Inflammatory macrophage treated with lipopolysaccharide for 1 hour (primary cell): ENCODE results near the gene CYP2C8.
"Not testable (repeated sequence)": the region's sequence is repeated elsewhere in the genome, so short reads cannot be mapped to it uniquely, and the experiment has no call there.

Source experiments
- DNase-seq, 2 donors: peaks; one replicate each; pipeline ENCODE4 v3.0.0-alpha.2; 2020 to 2022

The CYP2C8 gene

DNA sequence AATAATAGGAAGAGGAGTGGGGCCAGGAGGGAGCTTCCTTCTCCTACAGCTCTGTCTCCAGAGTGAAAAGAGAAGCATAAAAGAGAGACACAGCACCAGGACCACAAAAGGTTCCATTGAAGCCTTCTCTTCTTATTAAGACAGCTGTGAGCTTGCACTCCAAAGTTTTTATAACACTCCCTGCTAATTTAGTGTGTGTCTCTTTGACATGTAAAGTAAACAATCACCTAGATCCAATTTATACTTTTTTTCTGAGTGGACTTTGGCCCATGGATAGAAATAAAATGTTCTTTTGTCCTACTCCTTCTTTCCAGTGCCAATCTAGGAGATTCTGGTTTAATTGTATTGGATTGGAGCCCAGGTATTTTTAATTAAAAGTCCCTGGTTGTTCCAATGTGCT is at the start of gene CYP2C8:
Gene CYP2C8, minus strand, starts transcription at position 212 of the 400 bp plus-strand sequence. Its CDS starts 95 bp downstream, at position 117.
- DNase-seq: no peak

DNA sequence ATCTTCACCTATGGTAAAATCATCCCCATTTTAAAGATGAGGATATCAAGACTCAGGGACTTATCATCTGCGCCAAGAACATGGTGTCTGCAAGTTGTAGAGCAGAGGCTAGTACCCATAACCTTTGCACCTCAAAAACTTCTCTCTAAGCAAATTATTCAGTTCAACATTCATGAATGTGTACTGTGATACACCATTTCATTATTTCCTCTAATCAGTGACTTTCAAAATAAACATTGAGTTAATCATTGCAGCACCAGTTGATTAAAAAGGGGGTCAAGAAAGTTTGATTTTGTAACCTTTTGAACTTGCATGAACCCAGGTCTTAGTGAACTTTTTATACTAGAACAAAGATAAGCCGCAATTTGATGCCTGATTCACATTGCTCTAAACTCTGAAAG is 47.6 kb upstream of the CYP2C8 start:
- DNase-seq: no peak

DNA sequence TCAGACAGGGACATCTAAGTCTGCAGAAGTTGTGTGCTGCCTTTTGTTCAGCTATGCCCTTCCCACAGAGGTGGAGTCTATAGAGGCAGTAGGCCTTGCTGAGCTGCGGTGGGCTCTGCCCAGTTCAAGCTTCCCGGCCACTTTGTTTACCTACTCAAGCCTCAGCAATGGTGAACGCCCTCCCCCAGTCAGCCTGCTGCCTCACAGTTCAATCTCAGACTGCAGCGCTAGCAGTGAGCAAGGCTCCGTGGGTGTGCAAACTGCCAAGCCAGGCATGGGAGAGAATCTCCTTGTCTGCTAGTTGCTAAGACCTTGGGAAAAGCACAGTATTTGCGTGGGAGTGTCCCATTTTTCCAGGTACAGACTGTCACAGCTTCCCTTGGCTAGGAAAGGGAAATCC is 41.5 kb upstream of the CYP2C8 start:
- not testable (repeated sequence) for DNase-seq

DNA sequence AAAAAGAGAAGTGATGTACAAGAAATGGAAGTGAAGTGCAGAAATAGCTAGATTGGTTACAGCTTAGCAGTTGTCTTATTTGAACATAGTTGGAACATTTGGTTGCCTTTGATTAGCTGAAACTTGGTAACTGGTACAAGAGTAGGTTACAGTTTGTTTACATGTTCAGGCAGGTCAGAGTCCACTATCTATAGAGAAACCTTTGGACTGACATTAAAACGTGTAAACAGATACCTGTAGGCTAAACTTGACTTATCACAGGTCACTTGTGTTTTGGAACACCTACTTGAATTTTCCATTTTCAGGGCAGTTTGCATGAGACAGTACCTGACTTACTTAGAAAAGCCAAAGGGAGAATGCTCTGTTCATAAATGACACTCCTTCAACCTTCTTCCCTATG is 28.5 kb upstream of the CYP2C8 start:
- no peak for DNase-seq

DNA sequence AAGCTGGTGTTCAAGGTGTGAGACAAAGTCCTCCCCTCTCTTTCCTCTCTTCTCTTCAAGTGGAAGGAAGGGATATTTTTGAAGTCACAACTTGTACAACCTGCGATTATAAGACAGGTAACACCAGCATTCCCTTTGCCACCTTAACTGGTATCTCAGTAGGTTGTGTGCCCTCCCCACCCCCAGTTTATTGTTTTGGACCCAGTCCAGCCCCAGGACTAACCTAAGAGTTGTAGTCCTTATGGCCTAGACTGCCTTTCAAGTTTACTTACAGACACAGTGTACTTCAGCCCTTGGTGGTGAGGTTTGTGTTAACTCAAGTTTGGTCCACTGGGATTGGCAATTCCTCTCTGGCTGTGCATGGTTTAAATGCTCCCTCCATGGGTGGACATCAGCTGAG is 26.8 kb upstream of the CYP2C8 start:
- no peak for DNase-seq

DNA sequence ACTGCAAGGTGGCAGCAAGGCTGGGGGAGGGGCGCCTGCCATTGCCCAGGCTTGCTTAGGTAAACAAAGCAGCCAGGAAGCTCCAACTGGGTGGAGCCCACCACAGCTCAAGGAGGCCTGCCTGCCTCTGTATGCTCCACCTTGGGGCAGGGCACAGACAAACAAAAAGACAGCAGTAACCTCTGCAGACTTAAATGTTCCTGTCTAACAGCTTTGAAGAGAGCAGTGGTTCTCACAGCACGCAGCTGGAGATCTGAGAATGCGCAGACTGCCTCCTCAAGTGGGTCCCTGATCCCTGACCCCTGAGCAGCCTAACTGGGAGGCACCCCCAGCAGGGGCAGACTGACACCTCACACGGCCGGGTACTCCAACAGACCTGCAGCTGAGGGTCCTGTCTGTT is 10.3 kb upstream of the CYP2C8 start:
- not testable (repeated sequence) for DNase-seq

DNA sequence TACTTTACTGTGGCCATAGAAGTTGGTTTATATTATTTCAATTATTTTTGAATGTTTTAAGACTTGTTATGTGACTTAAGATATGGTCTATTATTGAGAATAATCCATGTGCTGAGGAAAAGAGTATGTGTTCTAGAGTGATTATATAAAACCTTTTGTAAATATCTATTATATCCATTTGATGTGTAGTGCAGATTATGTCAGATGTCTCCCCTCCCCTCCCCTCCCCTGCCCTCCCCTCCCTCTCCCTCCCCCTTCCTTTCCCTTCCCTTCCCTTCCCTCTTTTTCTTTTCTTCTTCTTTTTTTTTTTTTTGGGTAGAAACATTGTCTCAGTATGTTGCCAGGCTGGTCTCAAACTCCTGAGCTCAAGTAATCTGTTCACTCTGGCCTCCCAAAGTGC is 8.3 kb upstream of the CYP2C8 start:
- no peak for DNase-seq

DNA sequence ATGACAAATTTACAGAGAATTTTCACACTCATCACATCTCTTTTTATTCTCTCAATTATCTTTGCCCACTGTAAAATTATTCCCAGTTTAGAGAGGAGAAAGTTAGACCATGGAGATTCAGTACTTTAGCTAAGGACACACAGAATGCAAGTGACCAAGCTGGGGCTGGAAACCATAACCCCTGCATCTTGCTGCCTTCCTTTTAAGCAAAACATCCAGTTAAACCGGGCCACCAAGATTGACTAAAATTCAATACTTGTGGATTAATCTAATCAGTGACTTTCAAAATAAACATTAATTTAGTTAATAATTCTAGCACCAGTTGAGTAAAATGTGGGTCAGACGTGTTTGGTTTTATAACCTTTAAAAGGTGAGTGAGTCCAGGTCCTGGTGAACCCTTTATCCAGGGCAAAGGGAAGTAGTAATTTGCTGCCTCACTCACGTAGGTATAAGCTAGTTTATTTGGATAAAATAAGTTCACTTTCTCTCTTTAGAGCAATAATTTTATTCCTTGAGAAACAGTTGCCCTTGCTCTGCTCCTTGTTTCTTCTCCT is 1.9 kb upstream of the CYP2C8 start:
- DNase-seq: no peak

DNA sequence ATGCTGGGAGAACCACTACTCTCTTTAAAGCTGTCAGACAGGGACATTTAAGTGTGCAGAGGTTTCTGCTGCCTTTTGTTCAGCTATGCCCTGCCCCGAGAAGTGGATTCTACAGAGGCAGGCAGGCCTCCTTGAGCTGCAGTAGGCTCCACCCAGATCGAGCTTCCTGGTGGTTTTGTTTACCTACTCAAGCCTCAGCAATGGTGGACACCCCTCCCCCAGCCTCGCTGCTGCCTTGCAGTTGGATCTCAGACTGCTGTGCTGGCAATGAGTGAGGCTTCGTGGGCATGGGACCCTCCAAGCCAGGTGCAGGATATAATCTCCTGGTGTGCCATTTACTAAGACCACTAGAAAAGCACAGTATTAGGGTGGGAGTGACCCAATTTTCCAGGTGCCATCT is 5.2 kb downstream of the CYP2C8 start:
- DNase-seq: not testable (repeated sequence)

DNA sequence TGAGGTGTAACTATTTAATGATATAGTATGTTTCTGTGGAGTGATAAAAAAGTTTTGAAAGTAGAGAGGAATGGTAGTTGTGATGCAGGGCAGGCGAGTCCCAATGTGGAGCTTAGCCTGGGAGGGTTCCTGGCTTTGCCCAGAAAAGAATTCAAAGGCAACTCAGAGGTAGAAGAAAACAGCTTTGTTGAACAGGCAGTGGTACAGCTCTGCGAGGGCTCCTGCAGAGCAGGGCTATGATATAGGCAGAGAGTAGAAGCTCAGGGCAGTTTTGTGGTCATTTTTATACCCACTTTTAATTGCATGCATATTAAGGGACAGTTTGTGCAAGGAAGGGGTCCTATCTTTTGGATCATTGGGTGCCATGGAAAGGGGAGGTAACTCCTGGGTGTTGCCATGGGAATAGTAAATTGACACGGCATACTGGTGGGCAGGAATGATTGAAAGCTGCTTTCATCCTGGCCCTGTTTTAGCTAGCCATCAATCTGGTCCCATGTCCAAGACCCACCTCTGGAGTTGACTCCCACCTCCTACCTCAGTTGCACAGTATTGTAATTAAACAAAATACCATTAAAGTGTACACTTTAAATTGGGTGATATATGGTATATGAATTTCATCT is 12.4 kb downstream of the CYP2C8 start:
- no peak for DNase-seq

DNA sequence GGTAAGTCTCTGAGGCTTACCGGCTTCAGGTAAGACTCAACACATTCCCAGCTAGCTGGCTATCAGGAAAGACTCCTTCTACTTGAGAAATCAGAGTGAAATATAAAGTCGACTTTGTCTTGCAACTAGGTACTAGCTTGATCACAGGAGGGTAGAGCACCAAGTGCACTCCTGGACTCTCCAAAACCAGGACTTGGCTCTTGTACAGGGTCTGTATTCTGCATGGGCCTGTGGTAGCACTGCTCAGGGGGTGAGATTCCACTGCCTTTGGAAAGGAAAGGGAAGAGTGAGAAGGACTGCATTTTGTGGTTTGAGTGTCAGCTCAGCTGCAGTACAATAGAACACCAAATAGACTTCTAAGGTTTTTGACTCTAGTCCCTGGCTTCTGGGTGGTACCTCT is 19.4 kb downstream of the CYP2C8 start:
- DNase-seq: no peak

DNA sequence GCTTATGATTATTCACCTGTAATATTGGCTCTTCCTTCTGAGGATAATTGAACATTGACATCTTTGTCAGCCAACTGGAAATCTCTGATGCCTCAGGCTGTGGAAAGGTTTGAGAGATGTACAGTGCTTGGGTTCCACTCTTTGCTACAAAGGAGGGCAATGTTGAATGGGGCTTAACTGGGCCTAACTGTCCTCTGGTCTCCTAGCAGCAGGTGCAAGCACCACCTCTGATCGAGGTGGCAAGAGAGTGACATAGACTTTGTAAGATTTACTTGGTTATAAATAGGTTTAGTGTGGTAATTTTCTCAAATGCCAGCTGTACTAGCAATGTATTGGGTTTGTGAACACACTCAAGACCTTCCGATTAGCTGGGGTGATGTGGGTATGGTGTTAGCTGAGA is 21.1 kb downstream of the CYP2C8 start:
- no peak for DNase-seq

DNA sequence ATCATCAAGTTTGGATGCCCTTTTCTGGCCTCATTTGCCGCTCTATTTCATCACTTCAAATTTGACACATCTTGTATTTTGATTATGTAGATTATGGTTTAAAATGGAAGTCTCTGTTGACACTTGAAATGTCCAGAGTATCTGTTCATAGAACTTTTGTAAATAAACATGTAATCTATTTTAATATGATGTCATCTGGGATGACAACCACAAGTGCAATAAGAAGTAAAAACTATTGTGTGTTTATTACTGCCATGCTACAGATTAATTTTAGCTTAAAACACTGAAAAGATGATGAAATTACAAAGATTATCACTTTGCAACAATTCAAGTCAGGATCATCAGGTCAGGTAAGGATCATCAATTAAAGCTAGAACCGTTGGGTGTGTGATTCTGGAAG is 30.0 kb downstream of the CYP2C8 start:
- no peak for DNase-seq

DNA sequence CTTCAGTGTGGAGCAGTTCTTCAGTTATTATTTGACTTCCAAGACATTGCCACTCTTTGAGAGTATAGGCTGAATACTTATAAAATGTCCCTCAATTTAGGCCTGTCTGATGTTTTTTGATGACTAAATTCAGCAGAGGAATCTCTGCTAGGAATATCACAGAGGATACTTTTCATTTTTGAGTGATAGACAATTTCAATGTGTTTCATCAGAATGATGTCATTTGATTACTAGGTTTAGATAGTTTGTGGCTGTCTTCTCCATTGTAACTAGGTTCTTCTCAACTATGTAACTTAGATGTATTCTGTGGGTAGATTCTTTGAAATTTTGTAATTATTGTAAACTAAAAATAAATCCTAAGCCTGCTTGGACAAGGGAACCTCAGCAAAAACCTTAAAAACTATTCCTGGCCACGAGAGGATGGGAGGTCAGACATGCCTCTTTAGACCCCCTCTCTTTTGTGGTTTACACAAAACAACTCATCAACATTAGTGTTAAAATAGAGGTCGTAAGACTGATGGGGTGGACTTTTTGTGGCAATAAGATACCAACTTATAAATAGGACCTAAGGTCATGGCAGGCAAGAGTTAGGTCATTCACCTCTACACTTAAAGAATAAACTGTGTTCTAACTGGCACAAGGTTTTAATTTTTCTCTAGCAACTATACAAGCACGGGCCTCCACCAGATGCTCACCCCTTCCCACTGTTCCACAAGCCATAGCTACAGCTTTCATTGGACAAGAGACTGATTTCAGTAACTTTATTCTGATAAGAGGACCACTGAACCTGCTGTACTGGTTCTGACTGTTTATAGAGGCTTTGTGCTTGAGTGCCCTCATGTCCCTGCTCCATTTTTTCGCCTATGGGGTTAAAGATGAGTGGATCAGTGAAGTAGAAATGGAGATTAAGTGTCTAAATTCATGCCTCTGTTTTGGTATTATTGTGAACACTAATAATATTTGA is 33.7 kb downstream of the CYP2C8 start:
- no peak for DNase-seq

DNA sequence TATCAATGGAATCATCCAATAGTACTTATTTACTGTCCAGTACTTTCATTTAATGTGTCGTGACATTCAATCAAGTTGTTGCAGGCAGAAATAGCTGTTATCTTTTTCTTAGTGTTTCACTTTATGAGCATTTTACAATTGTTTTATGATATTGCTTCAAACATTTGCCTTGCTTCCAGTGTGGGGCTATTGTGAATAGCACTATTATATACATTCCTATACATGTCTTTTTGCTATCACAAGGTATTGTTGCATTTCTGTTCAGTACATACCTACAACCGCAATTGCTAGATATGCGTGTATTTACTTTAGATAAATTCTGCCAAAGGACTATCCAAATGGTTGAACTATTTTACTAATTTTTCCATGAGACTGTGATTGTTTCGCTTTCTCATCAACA is 34.9 kb downstream of the CYP2C8 start:
- no peak for DNase-seq

DNA sequence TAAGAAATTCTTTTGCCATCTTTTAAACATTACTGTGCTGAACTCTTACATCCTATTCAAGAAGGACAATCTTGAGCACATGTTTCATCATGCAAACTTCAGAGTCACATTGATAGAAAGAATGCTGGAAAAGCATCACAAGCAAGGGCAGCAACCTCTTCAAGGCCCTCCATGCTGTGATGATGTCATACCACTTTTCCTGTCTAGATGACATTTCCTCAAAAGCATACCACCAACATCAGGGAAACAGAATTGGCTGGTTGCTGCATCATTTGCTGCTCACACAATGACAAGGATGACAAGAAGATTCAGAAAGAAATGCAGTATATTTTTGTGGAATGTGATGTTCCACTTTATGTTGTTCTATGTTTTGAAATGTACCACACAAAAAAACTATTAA is 37.6 kb downstream of the CYP2C8 start:
- DNase-seq: no peak

DNA sequence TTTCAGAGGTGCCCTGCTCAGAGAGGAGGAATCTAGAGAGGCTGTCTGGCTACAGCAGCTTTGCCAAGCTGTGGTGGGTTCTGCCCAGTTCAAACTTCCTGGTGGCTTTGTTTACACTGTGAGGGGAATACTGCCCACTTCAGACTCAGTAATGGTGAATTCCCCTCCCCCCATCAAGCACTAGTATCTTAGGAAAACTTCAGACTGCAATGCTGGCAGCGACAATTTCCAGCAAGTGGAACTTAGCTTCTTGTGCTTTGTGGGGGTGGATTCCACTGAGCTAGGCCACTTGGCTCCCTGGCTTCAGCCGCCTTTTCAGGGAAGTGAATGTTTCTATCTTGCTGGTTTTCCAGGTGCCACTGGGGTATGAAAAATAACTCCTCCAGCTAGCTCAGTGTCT is 42.8 kb downstream of the CYP2C8 start:
- no peak for DNase-seq

DNA sequence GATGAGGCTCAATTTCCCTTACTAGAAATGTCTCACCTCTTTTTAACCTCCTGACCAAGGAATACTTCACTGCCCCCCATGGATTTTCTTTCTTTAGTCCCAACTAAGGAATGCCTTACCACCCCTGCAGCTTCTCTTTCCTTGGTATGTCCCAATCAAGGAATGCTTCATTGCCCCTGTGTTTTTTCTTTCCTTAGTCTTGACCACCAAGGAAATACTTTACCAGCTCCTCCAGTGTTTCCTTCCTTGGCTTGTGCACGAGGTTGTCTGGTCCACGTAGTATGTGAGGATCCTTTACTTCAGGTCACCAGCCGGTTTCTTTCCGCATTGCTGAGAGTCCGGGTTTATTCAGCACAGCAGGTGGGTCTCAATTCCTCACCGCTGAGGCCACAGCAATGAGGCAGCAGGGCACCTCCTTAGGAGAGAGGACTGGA is 71.5 kb downstream of the CYP2C8 start:
- no peak for DNase-seq

DNA sequence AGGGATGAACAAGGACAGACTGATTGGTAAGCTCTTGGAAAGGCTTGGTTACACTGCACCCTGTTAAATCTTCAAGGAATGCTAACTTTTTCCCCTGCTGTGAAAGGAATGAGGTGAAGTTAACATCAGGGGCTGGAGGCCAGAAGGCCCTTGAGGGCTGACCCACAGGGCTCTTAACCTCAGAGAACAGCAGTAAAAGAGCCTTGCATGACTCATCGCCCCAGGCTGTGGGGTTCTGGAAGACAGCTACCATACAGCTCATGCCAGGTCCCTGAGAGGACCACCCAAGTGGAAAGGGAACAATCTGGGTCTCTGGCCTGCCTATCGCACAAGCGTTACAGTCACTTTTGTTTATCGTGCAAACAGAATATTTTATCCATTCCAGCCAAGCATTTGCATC is 76.5 kb downstream of the CYP2C8 start:
- DNase-seq: no peak

DNA sequence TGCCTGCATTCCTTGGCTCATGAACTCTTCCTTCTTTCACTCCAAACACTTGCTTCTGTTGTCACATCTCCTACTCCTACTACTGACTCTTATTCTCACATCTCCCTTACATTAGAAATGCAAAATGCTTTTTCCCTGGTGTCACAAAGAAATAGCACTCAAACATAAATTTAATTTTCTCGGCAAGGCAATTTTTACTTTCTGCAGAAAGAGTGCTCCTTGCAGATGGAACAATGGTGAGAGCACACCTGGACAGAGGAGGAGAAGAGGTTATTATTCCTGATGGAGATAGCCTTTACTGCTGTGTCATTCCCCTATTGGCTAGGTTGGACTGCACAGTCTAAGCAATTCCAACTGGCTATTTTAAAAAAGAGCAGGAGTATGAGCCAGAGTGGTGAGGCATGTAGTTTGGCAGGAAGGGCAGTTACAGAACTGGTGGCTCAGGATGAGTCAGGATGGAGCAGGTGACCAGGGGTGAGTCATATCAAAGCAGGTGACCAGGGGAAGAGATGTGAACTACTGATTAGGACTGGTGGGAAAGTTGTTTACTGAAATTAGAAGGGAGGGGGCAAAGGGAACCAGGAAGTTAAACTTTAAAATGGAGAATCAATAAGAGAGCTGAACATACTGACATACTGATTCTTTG is 77.9 kb downstream of the CYP2C8 start:
- no peak for DNase-seq

DNA sequence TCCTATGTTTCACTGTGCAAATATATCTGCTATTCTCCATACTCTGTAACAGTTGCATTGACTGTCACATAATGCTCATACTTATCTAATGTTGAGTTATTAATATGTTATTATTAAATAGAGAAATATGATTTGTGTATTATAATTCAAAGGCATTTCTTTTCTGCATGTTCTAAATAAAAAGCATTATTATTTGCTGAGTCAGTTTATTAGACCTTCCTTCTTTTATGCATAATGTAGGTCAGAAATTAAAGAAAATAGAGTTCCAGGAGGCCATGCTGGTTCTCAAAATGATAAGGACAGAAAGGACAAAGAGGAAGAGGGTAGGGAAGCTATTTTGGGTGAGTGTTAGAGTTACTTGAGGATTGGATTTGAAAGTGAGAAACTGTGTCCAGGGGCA is 80.1 kb downstream of the CYP2C8 start:
- no peak for DNase-seq
